Suprapubic skin (tissue), 4 donors: Measurements from ENCODE around the gene PHF21A. TPM values are rescaled to one million over a fixed set of nuclear protein-coding genes. Genes with fewer than 3 reads are reported as not detected.

Experiments used
- DNase-seq, 2 donors: peaks; one replicate each; pipeline ENCODE4 v3.0.0-alpha.2; 2019; ENCODE audit warnings: low spot score in 2 of 2
- H3K27ac ChIP-seq: fragments of 200-600 bp; sonication (generic); one replicate; pipeline ENCODE4 v1.5.1; 2019
- H3K27me3 ChIP-seq: fragments of 200-600 bp; sonication (generic); one replicate; pipeline ENCODE4 v1.5.1; 2019
- H3K36me3 ChIP-seq: fragments of 200-600 bp; sonication (generic); one replicate; pipeline ENCODE4 v1.5.1; 2019
- H3K4me1 ChIP-seq: fragments of 200-600 bp; sonication (generic); one replicate; pipeline ENCODE4 v1.5.1; 2019
- H3K4me3 ChIP-seq: fragments of 200-600 bp; sonication (generic); one replicate; pipeline ENCODE4 v1.5.1; 2019; ENCODE audit warnings: mild to moderate bottlenecking
- H3K9me3 ChIP-seq: fragments of 200-600 bp; sonication (generic); one replicate; pipeline ENCODE4 v1.5.1; 2019
- CTCF ChIP-seq, 2 donors: fragments of 200-600 bp in 1 of 2; fragments of 450-650 bp in 1 of 2; sonication (generic) in 1 of 2; IDR thresholded peaks; one replicate each; pipeline ENCODE4 v1.5.1; 2016 to 2019; ENCODE audit warnings: antibody characterized with exemption in 2 of 2, mild to moderate bottlenecking in 1 of 2, moderate library complexity in 1 of 2
- EP300 ChIP-seq: sonication (generic); formaldehyde crosslinking; IDR thresholded peaks from one replicate; pipeline ENCODE4 v1.6.1; 2017; ENCODE audit warnings: antibody characterized with exemption
- POLR2A ChIP-seq, 2 donors: fragments of 450-650 bp; IDR thresholded peaks; one replicate each; pipeline ENCODE4 v1.6.1; 2017; ENCODE audit warnings: antibody characterized with exemption in 2 of 2, mild to moderate bottlenecking in 2 of 2, moderate library complexity in 2 of 2
- POLR2AphosphoS5 ChIP-seq, 3 donors: sonication (generic); formaldehyde crosslinking; IDR thresholded peaks; one replicate each; pipeline ENCODE4 v1.6.1; 2017; ENCODE audit warnings: antibody characterized with exemption in 3 of 3
- WGBS: methylation state at CpG from one replicate; pipeline ENCODE4 v1.1.5; 2018; 5-methylcytosine and 5-hydroxymethylcytosine counted together
- total RNA-seq, 4 donors: library from RNA; depleted of rRNA; stranded (reverse); fragments of >200 nt; gene quantifications; one replicate each; pipeline ENCODE4 v1.1.0, GENCODE V29; 2016

The PHF21A gene
- total RNA-seq, 4 donors from 2014 or later: 15.1 to 89.2 (median 26.6) TPM

- Histone ChIP-seq H3K27me3 (no peaks in the 10 kb centered on the region), H3K27ac (peak overlapping the region; percentile 23), H3K4me3 (no peak overlapping the region), H3K36me3 (no peaks in the 10 kb centered on the region), H3K4me1 (peaks cover 49% of the 10 kb centered on the region), H3K9me3 (no peaks in the 10 kb centered on the region)
- no peak for DNase-seq
- no peak for TF ChIP-seq POLR2AphosphoS5 (IDR thresholded peaks at IDR 0.05)
- TF ChIP-seq POLR2A (IDR thresholded peaks at IDR 0.05): no peak
- no peak for TF ChIP-seq CTCF (IDR thresholded peaks at IDR 0.05)
- no peak for TF ChIP-seq EP300
- WGBS: 42% methylated on average over 3 of the region's 3 CpGs
Observed at GRCh38 chr11:46116007-46116711, 5.1 kb downstream of the PHF21A start.

GRCh38 chr11:46114961-46115360 is 6.3 kb downstream of the PHF21A start:
- peaks cover 49% of the 10 kb centered on the region for H3K4me1 ChIP-seq
- TF ChIP-seq CTCF (IDR thresholded peaks at IDR 0.05): no peak
- TF ChIP-seq POLR2A (IDR thresholded peaks at IDR 0.05): no peak
- no peak for TF ChIP-seq POLR2AphosphoS5 (IDR thresholded peaks at IDR 0.05)
- no peak for TF ChIP-seq EP300
- no peak overlapping the region for H3K27ac ChIP-seq
- no peaks in the 10 kb centered on the region for H3K36me3 ChIP-seq
- no peaks in the 10 kb centered on the region for H3K9me3 ChIP-seq
- H3K27me3 ChIP-seq: no peaks in the 10 kb centered on the region
- H3K4me3 ChIP-seq: no peak overlapping the region
- DNase-seq: no peak

- Histone ChIP-seq H3K27me3 (no peaks in the 10 kb centered on the region), H3K4me3 (no peak overlapping the region), H3K36me3 (no peaks in the 10 kb centered on the region), H3K4me1 (peaks cover 49% of the 10 kb centered on the region), H3K27ac (no peak overlapping the region), H3K9me3 (no peaks in the 10 kb centered on the region)
- WGBS: 88% methylated on average over 4 of the region's 4 CpGs
- DNase-seq: no peak
- TF ChIP-seq CTCF (IDR thresholded peaks at IDR 0.05) (no peak), EP300 (no peak), POLR2A (IDR thresholded peaks at IDR 0.05) (no peak), POLR2AphosphoS5 (IDR thresholded peaks at IDR 0.05) (no peak)
Observed at GRCh38 chr11:46114378-46114777, 6.9 kb downstream of the PHF21A start.

- no peaks in the 10 kb centered on the region for H3K36me3 ChIP-seq
- no peak overlapping the region for H3K4me3 ChIP-seq
- 70% methylated on average over 9 of the region's 9 CpGs for WGBS
Observed at GRCh38 chr11:46112961-46113607, 8.2 kb downstream of the PHF21A start.

More at GRCh38 chr11:46112961-46113607, 8.2 kb downstream of the PHF21A start:
- H3K4me1 ChIP-seq: peaks cover 39% of the 10 kb centered on the region
- no peak for TF ChIP-seq POLR2A (IDR thresholded peaks at IDR 0.05)
- no peak for TF ChIP-seq POLR2AphosphoS5 (IDR thresholded peaks at IDR 0.05)
- no peak for TF ChIP-seq CTCF (IDR thresholded peaks at IDR 0.05)
- TF ChIP-seq EP300: no peak
- H3K27ac ChIP-seq: no peak overlapping the region
- H3K9me3 ChIP-seq: no peaks in the 10 kb centered on the region
- H3K27me3 ChIP-seq: no peaks in the 10 kb centered on the region
- DNase-seq: no peak
